Coronary artery (tissue), 2 donors: ENCODE data around the gene CEP72.
"Not testable (repeated sequence)": the region's sequence is repeated elsewhere in the genome, so short reads cannot be mapped to it uniquely, and the experiment has no call there.

ENCODE experiments used
- DNase-seq: peaks from one replicate; pipeline ENCODE4 v3.0.0-alpha.2; 2017; ENCODE audit warnings: low spot score
- H3K27ac ChIP-seq, 2 donors: fragments of 200-600 bp; sonication (generic); one replicate each; pipeline ENCODE4 v1.5.1; 2016 to 2019
- H3K4me3 ChIP-seq: fragments of 200-600 bp; sonication (generic); 2 replicates; pipeline ENCODE4 v1.5.1; 2016; ENCODE audit warnings: mild to moderate bottlenecking, moderate library complexity
- TF ChIP-seq, protein P1 (sequence below): fragments of 200-600 bp; sonication (generic); IDR thresholded peaks from one replicate; pipeline ENCODE4 v1.5.1; 2019; ENCODE audit warnings: antibody characterized with exemption

CEP72 gene

DNA sequence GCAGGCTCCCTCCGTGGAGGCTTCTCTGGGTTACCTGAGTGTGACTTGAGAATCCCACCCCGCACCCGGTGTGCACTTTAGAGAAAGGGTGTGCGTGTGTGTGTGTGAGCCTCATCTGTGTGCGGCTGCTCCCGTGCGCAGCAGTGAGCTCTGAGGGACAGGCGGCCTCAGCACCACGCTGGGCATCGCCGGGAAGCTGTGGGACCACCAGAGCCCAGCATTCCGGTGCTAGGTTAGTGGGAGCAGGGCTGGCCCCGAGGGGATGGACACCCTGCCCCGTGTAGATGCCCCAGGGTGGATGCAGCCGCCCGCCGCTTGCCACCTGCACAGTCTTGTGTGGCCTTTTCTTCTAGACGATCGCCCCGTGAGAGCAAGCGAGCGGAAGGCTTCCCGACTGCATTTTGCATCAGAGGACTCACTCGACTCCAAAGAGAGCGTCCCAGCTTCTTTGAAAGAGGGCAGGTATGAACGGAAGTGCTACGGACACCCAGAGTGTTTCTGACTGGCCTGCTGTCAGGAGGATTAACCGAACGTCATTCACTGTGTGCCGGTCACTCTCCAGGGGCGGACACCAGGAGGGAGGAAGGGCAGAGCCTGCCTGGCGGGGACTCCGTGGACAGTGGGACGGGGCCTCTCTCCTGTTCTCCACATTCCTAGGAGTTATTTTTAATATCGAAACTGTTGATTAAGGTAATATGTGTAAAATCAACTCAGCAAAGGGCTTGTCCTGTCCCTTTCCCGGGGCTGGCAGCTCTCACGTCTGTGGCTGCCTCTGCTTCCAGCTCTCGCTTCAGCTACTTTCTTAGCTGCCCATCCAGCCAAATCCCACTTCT is 12.2 kb downstream of the CEP72 start:
- Histone ChIP-seq H3K27ac (no peak overlapping the region), H3K4me3 (no peak overlapping the region)
- DNase-seq: no peak
- TF ChIP-seq, protein P1, sequence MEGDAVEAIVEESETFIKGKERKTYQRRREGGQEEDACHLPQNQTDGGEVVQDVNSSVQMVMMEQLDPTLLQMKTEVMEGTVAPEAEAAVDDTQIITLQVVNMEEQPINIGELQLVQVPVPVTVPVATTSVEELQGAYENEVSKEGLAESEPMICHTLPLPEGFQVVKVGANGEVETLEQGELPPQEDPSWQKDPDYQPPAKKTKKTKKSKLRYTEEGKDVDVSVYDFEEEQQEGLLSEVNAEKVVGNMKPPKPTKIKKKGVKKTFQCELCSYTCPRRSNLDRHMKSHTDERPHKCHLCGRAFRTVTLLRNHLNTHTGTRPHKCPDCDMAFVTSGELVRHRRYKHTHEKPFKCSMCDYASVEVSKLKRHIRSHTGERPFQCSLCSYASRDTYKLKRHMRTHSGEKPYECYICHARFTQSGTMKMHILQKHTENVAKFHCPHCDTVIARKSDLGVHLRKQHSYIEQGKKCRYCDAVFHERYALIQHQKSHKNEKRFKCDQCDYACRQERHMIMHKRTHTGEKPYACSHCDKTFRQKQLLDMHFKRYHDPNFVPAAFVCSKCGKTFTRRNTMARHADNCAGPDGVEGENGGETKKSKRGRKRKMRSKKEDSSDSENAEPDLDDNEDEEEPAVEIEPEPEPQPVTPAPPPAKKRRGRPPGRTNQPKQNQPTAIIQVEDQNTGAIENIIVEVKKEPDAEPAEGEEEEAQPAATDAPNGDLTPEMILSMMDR: no peak

DNA sequence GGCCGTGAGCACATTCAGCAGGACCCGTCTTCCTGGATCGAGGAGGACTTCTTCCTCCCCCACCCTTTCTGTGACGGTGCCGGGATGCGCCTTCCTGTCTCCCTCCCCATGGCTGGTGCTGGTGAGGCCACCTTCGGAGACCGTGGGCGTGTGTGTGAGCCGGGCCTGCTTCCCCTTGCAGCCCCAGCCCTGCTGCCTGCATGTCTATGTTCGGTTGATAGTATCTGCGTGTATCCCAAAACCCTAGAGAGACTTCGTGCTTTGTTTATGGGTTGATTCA is 12.8 kb downstream of the CEP72 start:
- Histone ChIP-seq H3K27ac (no peak overlapping the region), H3K4me3 (no peak overlapping the region)
- TF ChIP-seq, protein P1: no peak
- DNase-seq: no peak

DNA sequence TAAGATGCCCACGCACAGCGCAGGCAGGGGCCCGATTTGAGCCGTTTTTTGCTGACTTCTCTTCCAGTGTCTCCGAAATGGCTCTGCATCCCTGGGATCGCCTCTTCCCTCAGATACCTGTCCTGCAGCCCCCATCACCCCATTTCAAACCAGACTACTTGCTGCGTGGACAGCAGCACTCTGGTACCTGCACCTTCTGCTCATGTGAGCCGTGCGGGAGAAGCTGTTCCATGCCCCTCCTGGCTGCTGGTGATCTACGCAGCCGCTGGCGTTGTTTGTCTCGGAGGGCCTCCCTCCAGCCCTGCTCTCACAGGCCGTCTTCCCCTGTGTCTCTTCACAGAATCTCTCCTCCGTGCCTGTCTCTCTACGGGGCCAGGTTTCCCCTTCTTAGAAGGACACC is 13.4 kb downstream of the CEP72 start:
- TF ChIP-seq, protein P1: no peak
- Histone ChIP-seq H3K27ac (no peak overlapping the region), H3K4me3 (no peak overlapping the region)
- no peak for DNase-seq

DNA sequence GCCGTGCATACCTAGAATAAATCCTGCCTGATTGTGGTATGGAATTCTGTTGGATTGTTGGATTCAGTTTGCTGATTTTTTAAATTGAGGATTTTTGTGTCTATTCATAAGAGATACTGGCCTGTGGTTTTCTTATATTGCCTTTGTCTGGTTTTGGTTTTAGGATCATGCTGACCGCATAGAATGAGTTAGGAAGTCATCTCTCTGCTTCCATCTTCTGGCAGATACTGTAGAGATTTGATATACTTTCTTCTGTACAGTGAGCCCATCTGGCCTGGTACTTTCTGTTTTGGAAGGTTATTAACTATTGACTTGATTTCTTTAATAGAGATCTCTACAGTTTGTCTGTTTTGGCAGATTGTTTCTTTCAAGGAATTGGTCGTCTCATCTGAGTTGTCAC is 14.7 kb downstream of the CEP72 start:
- no peak overlapping the region for H3K4me3 ChIP-seq
- TF ChIP-seq, protein P1: no peak
- no peak for DNase-seq
- H3K27ac ChIP-seq: no peak overlapping the region

DNA sequence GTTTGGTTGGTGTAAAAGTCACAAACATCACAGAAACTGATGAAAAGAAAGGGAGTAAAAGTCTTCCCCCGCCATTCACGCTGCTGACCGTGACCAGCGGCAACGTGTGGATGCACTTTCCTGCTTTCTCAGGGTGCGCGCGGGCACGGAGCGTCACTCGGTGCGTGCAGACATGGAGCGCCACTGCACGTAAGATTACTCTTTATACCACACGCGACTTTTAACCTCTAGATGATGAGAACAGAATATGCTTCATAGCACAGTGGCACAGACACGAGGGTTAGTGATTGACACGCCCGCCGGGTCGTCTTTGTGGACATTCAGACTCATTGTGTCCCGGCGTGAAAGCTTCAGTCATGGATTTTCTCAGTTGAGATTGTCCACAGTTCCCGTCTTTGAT is 15.7 kb downstream of the CEP72 start:
- Histone ChIP-seq H3K27ac (no peak overlapping the region), H3K4me3 (no peak overlapping the region)
- no peak for DNase-seq
- TF ChIP-seq, protein P1: no peak

DNA sequence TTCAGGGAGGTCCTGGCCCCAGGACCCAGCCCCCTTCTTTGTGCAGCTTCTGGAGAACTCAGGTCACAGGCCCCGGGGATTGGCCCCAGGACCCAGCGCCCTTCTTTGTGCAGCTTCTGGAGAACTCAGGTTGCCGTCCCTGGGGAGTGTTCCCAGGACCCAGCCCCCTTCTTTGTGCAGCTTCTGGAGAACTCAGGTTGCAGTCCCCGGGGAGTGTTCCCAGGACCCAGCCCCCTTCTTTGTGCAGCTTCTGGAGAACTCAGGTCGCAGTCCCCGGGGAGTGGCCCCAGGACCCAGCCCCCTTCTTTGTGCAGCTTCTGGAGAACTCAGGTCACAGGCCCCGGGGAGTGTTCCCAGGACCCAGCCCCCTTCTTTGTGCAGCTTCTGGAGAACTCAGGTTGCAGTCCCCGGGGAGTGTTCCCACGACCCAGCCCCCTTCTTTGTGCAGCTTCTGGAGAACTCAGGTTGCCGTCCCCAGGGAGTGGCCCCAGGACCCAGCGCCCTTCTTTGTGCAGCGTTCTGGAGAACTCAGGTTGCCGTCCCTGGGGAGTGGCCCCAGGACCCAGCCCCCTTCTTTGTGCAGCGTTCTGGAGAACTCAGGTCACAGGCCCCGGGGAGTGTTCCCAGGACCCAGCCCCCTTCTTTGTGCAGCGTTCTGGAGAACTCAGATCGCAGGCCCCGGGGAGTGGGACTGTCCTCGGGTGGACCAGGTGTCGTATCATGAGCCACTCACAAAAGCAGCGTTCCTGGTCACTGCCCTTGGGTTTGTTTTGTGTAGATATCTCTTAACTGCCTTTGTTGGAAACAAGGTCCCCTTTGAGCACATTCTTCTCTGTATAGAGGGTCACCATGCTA is 16.4 kb downstream of the CEP72 start:
- not testable (repeated sequence) for H3K27ac ChIP-seq, DNase-seq

DNA sequence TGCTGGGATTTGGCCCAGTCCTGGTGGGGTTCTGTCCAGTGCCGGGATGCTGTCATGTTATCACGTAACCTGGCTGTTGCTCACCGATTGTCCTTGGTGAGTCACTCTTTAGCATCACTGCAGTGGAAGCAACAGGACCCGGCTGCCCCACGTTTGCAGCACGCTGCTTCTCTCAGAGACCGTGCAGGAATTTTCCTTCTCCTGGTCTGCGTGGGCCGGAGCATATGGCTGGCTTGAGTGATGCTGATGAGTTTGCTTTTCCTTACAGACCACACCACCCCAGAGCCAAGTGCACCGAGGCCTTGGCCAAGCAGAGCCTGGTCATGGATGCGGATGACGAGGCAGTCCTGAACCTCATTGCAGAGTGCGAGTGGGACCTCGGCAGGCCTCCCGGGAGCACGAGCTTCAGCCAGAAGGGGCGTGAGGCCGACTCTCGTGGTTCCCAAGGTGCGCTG is 21.4 kb downstream of the CEP72 start:
- Histone ChIP-seq H3K4me3 (no peak overlapping the region), H3K27ac (no peak overlapping the region)
- DNase-seq: no peak
- TF ChIP-seq, protein P1: no peak

More for the DNA sequence above, 16.4 kb downstream of the CEP72 start:
- H3K4me3 ChIP-seq: not testable (repeated sequence)
